Renal cortical epithelial cell (primary cell): ENCODE measurements around the gene PNMA8A. TPM values are rescaled to one million over a fixed set of nuclear protein-coding genes. Genes with fewer than 3 reads are reported as not detected.
A peak's percentile ranks its signal among the peaks of the same experiment; 100 is the strongest.

ENCODE experiments used
- DNase-seq: peaks from one replicate; pipeline ENCODE4 v3.0.0-alpha.2; 2011; ENCODE audit warnings: low read depth
- total RNA-seq: library from RNA; depleted of rRNA; stranded (reverse); fragments of >200 nt; gene quantifications from 2 replicates; pipeline ENCODE4 v1.2.3, GENCODE V29; 2014

PNMA8A gene
- total RNA-seq, 1 donor from 2014 or later = 15.4 TPM

DNA sequence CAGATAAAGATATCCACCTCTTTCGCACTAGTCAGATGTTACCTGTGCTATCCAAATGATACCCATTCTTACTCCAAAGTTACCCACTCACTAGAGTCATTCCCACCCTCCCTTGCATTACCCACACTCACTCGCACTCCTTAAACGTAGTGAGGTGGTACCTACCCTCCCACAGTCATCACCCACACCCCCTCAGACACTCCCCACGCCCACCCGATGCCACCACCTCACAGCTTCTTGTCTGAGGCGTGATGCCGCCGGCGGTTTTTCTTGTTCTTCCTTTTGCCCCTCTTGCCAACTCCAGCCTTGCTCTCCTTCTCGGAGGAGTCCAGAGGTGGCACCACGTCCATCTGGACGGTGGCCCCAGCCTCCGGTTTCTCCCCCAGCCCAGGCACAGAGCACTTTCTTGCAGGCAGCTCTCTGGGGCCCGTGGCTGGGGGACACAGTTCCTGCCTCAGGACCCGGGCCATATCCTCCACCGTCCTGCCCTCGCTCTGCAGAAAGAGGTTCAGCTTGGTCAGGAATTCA lies 43.8 kb downstream of the PNMA8A start:
- no peak for DNase-seq

DNA sequence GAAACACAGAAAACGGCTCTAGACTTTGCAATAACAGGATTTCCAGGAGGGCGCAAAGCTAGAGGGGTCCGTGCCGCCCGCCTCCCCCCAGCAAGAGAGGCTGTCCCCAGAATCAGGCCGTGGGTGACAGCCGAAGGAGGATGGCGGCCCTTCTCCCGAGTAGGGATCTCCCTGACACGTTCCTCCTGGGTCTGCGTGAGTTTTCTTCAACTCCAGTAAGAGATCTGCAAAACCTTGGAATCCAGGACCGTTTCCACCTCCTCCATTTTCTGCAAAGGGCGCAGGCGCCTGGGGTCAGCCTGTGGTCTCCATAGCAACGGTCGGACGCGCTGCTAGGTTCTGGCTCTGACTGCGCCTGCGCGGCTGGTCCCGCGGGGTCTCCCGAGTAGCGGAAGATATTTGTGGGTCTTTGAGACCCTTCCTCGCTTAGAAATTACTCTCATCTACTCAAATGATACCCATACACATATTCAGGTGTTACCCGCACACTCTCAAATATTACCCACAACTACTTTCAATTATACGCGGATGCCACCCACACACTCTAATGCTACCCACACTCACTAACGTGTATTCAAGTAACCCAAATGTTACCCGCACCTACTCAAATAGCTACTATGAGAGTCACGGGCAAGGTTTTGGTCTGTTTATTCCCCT lies 44.7 kb downstream of the PNMA8A start:
- DNase-seq = peak; percentile 74

DNA sequence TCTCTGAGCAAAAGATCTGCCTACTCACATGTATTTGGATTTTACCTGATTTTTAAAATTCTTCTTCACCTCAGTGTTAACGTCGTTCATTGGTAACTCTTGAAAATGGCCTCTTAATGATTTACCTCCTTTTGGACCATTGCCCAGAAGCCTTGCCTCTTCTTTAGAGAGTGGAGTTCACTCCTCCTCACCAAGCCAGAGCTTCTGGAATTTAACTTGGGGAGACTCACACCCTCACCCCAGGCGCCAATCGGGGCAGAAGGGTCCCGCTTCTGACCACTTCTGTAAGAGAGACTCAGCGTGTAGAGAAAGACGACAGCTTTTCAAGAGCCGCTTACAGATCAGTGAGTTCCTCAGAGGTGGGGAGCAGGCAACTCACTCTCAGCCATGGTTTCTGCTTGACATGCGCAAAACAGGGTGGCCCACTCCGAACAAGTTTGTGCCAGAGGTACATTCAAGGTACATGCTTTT lies 45.3 kb downstream of the PNMA8A start:
- peak; percentile 91 for DNase-seq

DNA sequence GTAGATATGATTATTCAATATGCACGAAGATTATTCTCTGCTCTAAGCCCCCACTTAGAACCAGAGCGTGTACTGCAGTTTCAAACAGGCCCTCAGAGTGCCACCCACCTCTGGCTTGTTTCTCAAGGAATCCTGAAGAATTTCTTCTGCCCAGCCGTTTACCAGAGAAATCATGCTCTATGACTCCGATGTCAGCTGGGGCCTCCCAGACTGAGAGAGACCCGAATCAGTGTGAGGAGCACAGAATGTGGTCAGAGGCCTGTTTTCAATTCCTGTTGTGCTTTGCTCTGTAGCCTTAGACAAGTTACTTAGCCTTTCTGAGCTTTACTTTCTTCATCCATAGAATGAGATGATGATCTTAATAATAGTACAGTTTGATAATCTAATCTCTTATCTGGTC lies 48.2 kb downstream of the PNMA8A start:
- DNase-seq = no peak

DNA sequence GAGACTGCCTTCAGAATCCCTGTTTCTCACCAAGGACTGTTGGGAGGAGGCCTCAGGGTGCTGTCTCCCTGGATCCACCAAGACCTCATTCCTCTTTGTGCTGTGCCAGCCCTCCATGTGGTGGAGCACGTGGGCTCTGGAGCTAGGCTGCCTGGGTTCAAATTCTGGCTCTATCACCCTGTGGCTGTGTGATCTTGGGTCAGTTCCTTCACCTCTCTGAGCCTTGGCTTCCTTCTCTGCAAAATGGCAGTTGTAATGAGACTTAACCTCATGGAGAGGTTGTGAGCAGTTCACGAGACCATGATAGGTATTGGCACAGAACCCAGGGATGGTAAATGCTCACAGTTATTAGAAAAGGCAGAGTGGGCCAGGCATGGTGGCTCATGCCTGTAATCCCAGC lies 49.0 kb downstream of the PNMA8A start:
- DNase-seq = no peak

DNA sequence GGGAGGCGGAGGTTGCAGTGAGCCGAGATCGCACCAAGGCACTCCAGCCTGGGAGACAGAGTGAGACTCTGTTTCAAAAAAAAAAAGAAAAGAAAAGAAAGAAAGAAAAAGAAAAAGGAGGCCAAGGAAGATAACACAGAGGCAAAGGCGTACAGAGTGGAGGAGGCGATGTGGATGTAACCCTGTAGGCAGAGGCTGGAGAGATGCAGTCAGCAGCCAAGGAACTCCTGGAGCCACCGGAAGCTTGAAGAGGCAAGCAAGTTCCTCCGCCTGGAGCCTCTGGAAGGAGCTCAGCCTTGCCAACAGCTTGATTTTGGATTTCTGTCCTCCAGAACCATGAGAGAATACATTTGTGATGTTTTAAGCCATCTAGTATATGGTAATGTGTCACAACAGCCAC lies 51.3 kb downstream of the PNMA8A start:
- DNase-seq = no peak

Other genes starting within 250 kb of the PNMA8A start
- 3.8 TPM in 1 of 2 replicates, not detected in the other for gene IGFL1, start 241.8 kb downstream of the PNMA8A start, total RNA-seq
- gene HIF3A, start 174.5 kb downstream of the PNMA8A start, total RNA-seq = 1.1 TPM in 1 of 2 replicates, not detected in the other
- gene PPP5C, start 124.5 kb downstream of the PNMA8A start, total RNA-seq = 36.6 and 64.9 TPM in 2 replicates
- gene CCDC8, start 58.0 kb downstream of the PNMA8A start, total RNA-seq = 14.1 and 30.7 TPM in 2 replicates
- not detected in 2 replicates for gene PNMA8C, start 42.6 kb downstream of the PNMA8A start, total RNA-seq
- 0.35 and 0.85 TPM in 2 replicates for gene PNMA8B, start 24.3 kb upstream of the PNMA8A start, total RNA-seq
- 181 and 302 TPM in 2 replicates for gene CALM3, start 129.8 kb upstream of the PNMA8A start, total RNA-seq
- not detected in 2 replicates for gene PTGIR, start 153.5 kb upstream of the PNMA8A start, total RNA-seq
- not detected in 2 replicates for gene GNG8, start 164.6 kb upstream of the PNMA8A start, total RNA-seq
- gene DACT3, start 189.6 kb upstream of the PNMA8A start, total RNA-seq = not detected in 2 replicates
- gene PRKD2, start 245.6 kb upstream of the PNMA8A start, total RNA-seq = 25.2 and 61.1 TPM in 2 replicates